GM06990 (cell line): Measurements from ENCODE around the gene CEP128.

ENCODE experiments used
- DNase-seq: peaks from one replicate; pipeline ENCODE4 v3.0.0-alpha.2; 2011; ENCODE audit not compliant: insufficient read length; ENCODE audit errors: extremely low read depth
- H3K27me3 ChIP-seq: replicated peaks from 2 replicates; pipeline ENCODE4 v1.6.0; 2011; ENCODE audit warnings: low read length; ENCODE audit not compliant: control insufficient read depth, insufficient read depth
- H3K36me3 ChIP-seq: 2 replicates; pipeline ENCODE4 v1.5.1; 2011; ENCODE audit warnings: low read length; ENCODE audit not compliant: control insufficient read depth, insufficient read depth
- H3K4me3 ChIP-seq: replicated peaks from 2 replicates; pipeline ENCODE4 v1.5.1; 2011; ENCODE audit warnings: low read depth, mild to moderate bottlenecking, control low read depth, low read length
- CTCF ChIP-seq: IDR thresholded peaks from 2 replicates; pipeline ENCODE4 v1.5.1; 2011; ENCODE audit warnings: low read length, control low read depth, mild to moderate bottlenecking, inconsistent platforms; ENCODE audit not compliant: insufficient read depth, poor library complexity, severe bottlenecking

Gene CEP128

DNA sequence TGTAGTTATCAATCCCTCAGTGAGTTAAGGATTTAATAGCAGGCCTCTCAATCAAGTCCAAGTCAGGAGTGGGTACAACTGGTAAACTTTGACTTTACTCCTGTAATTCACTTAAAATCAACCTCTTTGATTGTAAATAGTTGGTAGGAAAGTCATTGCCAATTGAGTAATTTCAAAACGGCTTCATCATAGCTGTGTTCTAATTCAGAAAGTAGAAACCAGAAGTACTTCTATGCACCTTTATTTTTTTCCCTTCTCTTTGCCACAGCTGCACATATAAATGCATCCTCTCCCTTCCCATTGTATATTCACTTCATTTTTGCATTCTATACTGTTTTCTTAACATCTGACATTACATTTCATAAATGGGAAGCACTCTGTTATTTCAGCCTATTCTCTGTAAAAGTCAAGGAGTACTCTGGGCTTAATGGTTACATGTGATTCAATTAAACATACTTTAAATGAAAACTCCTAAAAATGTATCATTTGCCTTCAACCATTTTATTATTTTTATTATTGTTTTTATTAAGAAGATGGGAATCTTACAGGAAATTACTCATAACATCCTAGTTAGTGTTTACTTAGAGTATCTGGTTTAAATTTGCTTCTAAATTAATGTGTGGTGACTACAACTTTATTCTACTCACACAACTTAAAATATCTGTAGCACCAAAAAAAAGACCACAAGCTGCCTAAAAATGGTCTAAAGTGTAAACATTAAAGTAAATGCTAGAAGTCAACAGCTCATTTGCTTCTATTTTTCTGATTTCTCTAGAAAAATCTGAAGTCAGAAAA lies 171.2 kb downstream of the CEP128 start:
- DNase-seq = no peak
- TF ChIP-seq CTCF = no peak
- H3K4me3 ChIP-seq = no peak overlapping the region
- no peaks in the 10 kb centered on the region for H3K27me3 ChIP-seq
- no peaks in the 10 kb centered on the region for H3K36me3 ChIP-seq

GRCh38 chr14:80768646-80769045 lies 172.9 kb downstream of the CEP128 start:
- Histone ChIP-seq H3K4me3 (no peak overlapping the region), H3K36me3 (no peaks in the 10 kb centered on the region), H3K27me3 (no peaks in the 10 kb centered on the region)
- TF ChIP-seq CTCF = no peak
- DNase-seq = no peak

DNA sequence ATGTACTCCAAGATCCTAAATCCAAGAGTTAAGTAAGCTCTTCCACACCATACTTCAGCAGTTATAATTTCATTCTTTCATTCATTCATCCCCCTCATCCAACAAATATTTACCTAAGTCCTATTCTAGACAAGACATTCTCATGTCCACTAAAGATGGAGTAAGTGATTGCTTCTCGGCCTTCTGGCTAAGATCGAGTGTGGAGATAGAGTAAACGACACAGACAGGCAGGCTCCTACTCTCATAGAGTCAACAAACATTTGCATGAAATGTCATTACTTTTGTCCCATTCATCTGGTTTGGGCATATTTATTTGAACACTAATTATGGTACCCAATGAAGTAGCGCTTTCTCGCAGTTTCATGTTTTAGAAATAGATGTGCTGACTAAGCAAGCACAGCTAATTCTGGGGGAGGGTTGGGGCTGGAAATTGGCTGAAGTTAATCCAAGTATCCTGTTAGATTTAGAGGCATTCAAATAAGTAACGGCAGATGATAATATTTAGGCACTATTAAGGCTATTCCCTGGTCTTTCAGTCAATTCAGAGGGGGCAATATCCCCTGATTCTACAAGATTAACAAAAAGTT lies 176.5 kb downstream of the CEP128 start:
- H3K36me3 ChIP-seq = no peaks in the 10 kb centered on the region
- no peak for DNase-seq
- H3K27me3 ChIP-seq = no peaks in the 10 kb centered on the region
- TF ChIP-seq CTCF = no peak
- H3K4me3 ChIP-seq = no peak overlapping the region

GRCh38 chr14:80764496-80764895 lies 177.0 kb downstream of the CEP128 start:
- H3K27me3 ChIP-seq = no peaks in the 10 kb centered on the region
- no peak for DNase-seq
- no peak for TF ChIP-seq CTCF
- H3K4me3 ChIP-seq = no peak overlapping the region
- H3K36me3 ChIP-seq = no peaks in the 10 kb centered on the region

DNA sequence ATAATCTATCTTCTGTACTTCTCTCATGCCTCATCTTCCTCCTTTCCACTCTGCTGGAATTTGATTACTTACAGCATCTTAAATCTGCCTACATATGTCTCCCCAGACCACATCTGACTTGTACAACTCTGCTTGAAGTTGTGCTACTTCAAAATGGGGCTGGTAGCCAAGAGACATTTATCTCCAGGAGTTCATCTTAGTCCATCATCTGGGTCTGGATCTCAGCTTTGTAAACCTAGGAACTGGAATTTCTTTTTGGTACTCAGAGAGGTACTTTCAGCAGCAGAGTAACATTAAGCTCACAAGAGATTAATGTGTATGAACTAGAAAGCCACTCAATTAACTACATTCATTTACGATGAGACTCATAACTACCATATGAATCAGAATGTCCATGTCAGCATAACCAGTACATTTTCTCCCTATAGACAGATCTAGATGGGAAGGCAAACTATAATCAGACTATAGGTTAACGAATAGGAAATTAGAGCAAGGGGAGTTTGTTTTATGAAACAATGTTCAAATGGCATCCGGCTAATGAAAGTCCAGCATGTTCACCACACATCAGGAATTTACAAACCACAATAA lies 178.8 kb downstream of the CEP128 start:
- no peak for TF ChIP-seq CTCF
- Histone ChIP-seq H3K36me3 (no peaks in the 10 kb centered on the region), H3K27me3 (no peaks in the 10 kb centered on the region), H3K4me3 (no peak overlapping the region)
- no peak for DNase-seq
